Activated T-cell treated with anti-CD3 and anti-CD28 coated beads for 48 hours (primary cell): Measurements from ENCODE around the gene CREB3L1.
A peak's percentile ranks its signal among the peaks of the same experiment; 100 is the strongest.

ENCODE experiments used
- DNase-seq: peaks from one replicate; pipeline ENCODE4 v3.0.0-alpha.2; 2020; ENCODE audit warnings: low read depth

CREB3L1 gene

DNA sequence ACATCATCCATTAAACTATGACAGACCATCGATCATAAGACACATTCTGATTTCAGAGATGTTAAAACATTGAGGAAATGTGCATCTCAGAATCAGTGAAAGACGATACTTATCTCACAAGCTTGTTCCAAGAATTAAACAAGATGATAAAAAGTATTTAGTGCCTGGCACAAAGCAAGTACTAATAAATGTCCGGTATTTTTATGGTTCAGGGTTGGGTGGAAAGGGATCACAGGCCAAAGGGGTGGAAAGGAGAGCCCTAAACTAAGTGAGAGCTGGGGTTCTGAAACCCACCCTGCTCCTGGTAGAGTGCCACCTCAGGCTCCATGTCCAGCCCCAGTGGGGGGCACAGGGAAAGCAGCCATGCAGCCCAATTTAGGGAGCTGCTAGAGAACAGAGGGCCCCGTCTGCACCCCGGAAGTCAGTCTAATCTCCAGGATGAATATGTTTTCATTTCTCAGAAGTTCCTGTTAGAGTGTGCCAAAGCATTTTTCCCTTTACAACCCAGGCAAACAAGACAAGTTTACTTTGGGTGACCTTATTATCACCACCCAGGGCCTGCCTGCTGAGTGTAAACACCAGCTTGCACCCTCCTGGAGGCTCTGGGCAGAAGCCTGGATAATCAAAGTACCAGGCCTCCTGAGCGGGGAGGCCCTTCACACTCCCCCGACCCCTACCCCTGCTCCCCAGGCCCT is 3.8 kb upstream of the CREB3L1 start:
- no peak for DNase-seq

DNA sequence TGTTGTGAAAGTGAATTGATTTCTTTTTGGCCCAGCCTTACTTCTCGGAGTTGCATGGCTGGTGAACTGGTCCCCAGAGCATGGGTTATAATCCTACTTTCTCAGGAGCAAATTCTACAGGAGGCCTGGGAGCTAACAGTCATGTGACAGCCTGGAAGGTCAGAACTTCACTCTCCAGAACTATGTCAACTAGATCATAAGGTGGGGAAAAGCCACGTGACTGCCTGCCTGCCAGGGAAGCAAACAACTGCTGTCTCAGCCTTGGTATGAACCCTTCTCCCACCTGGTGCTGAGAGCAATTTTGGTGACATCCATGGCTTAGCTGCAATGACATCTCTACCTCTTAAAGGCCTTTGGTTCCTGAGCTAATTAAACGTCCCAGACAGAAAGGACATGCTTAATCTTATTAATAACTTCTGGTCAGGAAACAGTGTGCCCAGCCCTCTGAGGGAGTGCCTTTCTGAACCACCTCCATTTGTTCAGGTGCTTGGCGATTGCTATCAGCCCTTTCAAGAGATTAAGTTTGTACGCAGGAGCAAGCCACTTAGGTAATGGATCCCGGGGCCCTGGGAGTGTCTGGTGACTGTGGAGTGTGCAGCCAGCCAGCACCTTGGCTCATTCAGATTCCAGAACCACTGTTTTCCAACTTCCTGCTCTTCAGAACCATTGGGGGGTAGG is 1.4 kb upstream of the CREB3L1 start:
- no peak for DNase-seq

DNA sequence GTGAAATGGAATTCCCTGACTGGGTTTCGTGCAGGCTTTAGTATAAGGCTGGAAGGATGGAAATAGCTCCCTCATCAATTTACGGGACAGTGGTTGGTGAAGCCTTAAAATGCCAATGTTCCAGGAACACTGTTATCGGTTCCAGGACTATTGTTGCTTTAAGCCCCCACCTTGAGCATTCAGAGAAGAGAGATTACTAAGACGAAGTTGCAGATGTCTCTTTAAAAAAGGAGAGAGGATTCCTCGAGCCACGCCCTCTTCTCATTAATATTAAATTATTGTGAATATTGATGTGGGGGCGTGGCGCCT is 195 bp upstream of the CREB3L1 start:
- DNase-seq: no peak

DNA sequence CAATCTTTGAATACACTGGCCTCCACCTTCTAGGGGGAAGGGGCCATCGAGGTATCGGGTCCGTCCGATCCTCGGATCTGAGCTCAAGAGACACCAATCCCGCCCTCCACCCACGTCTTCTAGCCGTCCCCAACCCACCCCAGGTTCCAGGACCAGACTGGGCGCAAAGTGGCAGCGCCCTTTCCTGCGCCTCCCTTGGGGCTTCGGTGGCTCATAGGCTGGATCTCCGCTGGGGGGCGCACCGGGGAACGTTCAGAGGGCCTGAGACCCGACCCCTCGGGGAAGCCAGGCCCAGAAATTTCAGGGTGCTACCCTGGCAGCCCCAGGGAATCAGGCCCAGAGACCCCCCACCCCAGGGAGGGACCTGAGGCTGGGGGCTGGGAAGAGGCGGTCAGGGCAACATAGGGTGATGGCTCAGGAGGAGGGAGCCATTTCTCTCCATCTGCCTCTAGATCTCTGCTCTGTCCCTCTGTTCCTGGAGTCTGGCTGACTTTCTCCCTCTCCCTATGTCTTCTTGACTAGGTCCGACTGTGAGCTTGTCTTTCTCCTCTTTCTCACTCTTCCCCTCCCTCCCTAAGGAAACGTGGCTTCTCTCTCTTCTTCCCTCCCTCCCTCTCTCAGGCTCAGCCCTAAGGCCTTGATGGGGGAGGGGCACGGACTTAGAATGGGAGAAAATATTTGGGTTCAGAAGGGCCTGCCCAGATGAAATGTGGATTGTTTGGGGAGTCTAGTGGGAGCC is 1.1 kb downstream of the CREB3L1 start:
- DNase-seq: peak; percentile 33

DNA sequence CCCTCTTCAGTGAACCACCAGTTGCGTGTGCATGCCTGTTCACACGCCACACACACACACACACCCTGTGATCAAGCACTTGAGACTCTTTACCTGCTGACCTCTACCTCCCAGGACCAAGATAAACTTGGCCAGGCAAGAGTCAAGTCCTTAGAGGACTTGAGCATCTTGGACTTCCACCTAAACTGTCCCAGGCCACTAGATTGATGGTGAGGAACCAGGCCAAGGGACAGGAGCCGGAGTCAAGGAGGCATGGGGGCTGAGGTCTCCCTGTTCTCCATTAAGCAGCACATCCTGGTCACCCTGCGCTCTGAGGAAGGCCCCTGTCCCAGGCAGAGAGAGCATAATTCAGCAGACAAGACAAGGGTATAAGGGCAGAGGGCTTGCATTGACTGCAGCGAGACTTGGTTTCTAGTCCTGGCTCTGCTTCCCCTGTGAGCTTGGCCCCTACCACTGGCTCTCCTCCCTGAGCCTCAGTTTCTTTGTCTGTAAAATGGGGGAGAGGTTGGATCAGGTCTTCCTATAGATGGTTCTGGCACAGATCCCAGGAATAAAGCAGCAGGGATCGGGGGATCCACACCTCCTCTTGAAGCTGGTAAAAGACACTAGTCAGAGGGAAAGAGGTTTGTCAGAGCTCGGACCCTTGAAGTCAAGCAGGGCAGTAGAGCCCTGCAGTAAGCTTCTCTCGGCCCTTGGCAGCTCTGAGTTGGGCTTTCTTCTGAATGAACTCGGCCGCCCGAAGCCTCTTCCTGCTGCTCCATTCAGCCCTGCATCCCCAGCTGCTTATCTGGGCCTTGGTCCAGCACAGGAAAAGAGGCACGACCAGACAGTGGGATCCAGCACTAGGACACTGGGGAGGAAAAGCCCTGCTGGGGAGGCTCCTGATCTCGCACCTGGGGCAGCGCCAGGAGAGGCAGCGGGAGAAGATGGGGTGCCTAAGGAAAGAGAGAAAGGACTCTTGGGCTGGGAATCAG is 2.0 kb downstream of the CREB3L1 start:
- DNase-seq: no peak

DNA sequence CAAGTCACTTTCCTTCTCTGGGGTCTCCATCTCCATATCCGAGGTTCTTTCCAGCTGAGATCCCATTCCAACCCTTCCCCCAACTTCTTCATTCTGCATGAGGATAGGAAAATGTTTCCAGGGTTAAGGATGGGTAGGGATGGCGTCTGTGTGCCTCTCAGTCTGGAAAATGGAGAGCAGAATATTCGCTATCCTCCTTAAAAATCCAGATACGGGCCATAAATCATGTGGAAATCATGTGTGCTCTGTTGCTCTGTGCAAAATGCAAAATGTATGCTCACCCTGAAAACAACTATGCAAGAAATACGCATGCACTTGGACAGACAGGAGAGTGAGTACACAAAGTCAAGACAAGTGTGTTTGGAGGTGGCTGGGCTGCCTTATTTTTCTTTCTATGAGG is 3.2 kb downstream of the CREB3L1 start:
- DNase-seq: no peak

DNA sequence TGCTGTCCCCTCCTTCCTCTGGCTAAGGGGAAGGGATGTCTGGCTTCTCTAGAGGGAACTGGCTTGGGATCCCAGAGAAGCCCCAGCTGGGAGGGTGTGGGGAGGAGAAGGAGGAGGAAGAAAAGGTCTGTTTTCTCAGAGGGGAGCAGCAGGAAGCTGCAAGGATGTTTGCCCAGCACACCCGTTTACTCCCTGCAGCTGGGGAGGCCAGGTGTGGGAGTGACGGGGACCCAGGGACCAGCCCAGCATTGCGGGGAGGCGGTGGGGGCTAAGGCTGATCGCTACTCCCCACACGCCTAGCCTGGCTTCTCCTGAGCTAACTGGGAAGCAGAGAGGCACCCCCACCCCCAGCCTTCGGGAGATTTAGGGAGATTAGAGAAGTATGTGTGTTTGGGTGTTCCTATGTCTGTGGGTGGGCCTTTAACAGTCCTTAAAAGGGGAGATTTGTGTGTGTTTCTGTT is 3.9 kb downstream of the CREB3L1 start:
- DNase-seq: no peak

DNA sequence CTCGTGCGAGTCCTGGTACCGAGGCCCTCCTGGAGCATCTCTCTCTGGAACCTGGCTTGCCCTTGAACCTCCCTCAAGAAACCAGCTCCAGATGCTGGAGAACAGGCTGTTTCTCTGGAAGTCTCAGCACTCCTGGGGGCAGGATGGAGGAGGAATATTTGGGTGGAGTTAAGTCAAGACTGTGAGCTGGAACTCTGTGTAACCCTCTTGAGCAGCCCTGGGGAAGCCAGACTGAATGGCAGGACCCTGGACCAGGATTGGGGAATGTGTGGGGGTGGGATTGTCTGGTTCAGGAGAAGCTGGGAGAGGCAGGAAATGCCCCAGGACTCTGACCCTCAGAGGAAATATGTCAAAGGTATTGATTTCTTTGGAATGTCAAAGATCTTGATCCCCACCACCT is 7.7 kb downstream of the CREB3L1 start:
- DNase-seq: no peak

DNA sequence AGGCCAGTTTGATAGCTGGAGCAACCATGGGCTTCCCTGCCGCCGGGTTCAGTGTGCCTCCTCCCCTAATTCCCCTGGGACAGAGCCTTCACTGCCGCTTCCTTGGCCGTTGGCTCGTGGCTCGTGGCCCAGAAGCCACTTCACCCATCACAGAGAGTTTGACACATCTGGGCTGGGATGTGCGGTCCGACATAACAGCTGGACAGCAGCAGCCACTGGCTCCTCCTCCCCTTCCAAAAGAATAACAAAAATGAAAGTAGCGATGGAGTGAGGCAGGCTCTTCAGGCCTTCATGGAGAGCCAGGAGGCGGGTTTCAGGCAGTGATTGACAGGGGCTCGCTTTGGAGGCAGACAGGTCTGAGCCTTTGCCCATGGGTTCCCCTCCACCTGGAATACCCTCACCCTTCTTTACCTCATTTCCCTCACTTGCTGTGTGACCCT is 8.2 kb downstream of the CREB3L1 start:
- no peak for DNase-seq

DNA sequence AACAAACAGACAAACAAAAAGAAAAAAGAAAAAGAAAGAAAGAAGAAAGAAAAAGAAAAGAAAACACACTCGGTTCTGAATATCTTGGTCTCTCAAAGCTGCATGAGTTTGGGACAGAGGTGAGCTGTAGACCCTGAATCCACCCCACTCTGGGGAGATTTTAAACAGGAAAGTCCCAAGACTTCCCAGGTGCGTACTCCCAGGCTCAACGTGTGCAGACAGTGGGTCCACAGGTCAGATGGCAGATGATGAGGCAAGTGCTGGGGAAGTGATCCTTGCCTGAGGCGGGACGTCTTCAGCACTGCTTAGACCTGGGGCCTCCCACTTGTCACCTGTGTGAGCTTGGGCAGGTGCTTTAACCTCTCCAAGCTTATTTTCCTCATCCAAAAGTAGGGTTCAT is 9.3 kb downstream of the CREB3L1 start:
- no peak for DNase-seq

DNA sequence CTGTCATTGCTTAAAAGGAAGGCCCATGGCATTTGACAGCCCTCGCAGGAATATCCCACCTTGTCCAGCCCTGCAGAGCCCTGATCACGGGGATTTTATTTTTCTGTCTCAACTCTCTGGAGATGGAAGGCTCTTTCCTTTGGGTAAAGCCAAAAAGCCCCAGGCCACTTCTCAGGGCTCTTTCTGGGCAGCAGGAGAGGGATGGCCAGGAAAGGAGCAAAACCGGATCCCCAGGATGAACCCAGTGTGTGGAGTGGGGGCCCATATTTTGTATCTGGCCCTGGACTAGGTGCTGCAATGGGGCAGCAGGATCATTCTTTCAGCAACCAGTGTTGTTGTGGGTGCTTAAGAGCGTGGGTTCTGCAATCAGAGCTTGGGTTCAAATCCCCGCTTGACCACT is 11.0 kb downstream of the CREB3L1 start:
- DNase-seq: no peak

DNA sequence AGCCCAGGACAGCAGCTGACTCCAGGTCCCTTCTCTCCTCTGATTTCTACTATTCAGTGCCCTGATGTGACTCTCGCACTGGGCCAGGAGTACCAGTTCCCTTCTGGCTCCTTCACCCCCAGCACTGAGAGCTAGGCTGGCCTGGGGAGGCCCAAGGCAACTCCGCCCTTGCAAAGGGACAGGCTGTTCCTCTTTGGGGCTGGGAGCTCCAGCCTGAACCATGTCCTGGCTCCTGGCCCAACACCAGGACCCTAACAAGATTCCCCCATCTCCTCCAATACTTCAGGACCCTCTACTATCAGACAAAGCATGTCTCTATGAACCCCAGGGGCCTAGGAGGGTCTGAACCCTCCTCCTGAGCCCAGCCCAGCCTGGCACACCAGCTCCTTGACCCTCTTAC is 12.5 kb downstream of the CREB3L1 start:
- DNase-seq: no peak

DNA sequence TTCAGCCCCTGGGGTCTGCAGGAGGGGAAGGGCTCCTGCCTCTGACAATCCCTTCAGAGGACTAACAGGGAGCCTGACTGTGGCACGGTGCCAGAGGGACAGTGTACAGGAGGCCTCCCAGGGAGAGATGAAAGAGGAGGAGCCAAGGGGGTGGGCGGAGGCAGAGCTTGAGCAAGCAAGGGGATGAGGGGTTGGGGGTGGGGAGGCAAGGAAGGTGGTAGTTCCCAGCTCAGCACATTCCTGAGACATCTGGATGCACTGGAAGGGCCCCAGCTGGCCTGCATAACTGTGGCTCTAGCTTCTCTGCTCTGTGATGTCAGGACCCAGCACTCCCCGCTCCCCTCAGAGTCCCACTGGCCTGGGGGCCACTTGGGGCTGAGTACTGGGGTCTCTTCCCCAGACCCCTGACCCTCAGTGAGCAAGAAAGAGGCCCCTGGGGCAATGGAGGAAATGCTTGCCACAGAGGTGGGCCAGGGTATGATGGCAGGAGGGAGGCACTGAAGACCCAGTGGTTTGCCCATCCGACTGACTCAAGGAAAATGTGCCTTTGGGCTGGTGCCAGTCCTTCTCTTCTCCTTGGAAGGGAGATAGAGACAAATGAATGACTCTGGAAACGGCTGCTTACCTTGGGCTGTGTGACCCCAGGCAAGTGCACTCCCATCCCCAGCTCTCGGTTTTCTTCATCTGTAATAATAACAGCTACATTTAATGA is 13.3 kb downstream of the CREB3L1 start:
- DNase-seq: no peak

DNA sequence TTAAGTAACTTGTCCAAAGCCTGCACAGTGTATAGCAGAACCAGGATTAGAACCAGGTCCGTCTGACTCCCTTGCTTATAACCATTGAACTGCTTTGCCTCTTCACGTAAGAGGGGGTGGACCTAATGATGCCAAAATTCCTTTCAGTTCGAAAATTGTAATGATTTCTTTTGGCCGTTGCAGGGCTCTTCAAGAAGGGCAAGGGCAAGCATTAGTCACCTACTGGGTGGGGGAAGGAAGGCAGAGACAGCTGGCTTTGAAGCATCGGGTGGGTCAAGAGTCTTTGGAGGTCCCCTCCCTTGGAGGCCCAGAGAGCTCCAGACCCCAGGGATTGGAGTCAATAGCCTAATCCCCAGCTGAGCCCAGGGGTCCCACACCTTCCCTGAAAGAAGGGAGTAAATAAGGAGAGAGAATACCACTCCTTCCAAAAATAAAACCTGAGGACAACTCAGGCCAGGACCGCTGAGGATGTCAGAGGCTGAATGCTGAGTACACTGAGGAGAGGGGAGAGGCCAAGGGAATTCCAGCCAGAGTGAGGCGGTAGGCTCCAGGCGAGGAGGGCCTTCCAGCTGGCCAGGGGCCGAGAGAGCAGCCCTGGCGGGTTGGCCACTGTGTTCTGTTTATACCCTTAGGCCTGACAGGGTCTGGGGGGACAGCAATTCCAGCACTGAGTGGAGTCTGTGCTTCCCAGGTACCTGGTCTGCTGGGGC is 14.1 kb downstream of the CREB3L1 start:
- DNase-seq: no peak

DNA sequence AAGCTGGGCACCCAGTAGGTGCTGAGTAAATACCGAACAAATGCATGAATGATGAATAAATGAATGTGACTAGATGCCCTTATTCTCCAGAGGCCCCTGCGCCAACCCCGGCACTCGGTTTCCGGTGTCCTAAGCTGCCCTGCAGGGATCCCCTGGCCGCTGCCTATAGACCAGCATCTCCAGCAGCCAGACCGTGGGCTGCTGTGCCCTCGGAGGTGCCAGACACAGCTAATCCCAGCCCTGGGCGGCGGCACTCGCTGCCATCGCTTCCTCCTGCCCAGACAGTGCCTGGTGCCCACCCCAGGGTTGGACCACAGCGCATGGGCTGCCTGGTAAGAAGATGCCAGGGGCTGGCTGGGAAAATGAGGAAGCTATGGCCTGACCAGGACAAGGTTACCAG is 15.6 kb downstream of the CREB3L1 start:
- no peak for DNase-seq

DNA sequence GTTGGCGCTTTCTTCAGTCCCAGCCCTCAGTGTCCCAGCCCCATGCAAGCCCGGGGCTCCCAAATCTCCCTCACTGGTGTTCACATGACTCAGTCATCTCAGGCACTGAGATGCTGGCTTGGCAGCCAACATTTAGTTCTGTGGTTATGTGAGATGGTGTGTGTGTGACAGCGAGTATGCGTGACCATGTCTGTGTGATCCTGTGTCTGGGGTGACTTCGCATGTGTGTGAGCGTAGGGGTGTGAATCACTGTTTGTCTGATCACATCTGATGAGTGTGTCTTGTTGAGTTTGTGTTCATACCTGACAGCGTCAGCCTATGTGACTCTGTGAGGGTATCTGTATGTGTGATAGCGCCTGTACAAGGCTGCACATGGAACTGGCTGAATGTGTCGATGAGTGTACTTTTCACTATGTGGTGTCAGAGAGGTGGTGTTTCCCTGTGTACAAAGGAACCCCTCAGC is 16.2 kb downstream of the CREB3L1 start:
- DNase-seq: no peak

DNA sequence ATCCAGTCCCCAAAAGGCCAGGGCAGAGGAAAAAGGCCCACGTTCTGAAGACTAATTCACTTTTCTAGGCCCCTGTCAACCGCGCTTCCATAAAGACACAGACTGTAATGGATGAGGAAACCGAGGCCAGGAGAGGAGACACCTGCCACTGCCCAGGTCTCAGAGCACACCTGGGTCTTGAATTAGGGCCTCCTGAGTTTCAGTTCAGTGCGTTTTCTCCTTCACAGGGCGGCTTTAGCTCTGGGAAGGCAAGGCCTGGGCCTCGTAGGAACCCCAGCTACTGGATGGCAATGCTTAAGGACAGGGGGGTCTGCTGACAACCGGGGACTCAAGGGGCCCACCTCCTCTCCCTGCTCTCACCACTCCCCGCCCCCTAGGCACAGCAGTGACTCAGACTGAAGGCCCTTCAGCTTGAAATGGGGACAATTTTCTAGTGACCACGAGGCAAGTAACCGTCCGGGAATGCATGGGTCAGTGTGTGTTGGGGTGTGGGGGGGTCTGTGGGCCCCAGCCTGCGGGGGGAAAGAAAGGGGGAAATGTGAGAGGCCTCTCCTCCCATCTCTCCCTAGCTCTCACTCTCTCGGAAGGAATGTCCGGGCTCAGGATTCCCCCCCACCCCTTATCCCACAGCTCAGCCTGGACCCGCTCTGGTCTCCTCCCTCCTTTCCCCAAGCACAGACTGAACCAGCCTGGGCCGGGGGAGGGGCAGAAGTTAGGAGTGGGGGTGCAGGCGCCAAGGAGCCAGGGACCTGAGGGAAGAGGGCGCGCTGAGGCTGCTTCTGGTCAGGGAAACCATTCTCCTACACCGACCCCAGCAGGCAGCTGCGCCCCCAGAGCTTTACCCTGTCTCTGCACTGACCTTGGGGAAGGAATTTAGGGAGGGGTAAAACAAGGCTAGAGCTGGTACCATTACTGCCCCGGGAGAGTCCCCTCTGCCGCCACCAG is 17.2 kb downstream of the CREB3L1 start:
- DNase-seq: no peak

DNA sequence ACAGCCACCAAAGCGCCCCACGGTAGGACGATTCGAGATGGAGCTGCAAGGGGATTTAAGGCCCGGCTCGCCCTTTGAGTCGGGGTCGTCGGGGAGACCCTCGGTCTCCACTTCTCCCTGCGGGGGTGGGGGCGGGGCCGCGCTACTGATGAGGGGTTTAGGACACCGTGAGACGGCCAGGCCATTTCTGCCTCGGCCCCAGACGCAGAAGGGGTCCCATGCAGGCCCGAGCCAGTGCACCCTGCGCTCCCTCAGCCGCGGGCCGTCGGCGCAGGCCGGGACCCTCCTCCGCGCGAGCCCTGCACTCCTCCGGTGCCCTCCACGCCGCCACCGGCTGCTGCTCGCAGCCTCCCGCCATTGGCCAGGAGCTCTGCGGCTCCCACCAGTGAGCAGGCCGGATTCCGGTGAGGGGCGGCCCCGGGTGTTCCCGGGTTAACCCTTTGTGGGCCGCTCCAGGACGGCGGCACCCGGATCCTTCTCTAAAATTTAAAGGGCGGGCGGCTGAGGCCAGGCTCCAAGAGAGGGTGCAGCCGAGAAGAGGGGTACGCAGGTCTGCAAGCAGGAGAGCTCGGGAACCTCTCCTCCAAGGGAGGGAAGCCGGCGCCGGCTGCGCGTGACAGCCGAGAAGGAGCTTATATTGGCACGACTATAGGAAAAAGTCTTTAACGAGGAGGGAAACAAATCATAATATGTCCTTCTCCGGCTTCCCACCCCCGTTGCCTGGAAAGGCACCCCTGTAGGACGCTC is 18.0 kb downstream of the CREB3L1 start:
- peak; percentile 67 for DNase-seq

DNA sequence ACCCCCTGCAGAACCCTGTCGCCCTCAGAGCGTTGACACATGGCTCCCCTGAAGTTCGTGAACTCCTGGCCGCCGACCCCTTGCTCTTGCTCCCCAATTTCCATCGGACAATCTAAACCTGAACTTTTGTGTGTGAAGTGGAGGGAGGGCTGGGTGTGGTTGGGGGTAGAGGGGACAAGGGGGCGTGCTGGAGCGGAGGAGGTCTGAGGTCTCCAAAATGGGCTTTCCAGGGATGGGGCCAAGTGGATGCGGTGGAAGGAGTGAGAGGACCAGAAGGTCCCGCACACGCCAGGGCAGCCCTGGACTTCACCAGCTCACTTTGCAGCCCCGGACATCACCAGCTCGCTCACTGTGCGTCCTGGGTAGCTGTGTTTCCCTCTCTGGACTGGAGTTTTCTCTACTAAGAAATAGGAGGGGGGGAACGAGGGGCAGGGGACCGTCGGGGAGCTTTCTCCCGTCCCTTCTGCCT is 18.6 kb downstream of the CREB3L1 start:
- DNase-seq: no peak
